GM12878 (cell line): ENCODE results near the gene DPEP1. TPM values are rescaled to one million over a fixed set of nuclear protein-coding genes. Genes with fewer than 3 reads are reported as not detected.

Source experiments
- ATAC-seq: fragments of 200-7000 bp; cut with Tn5 transposase; 3 replicates; pipeline ENCODE4 v1.9.1; 2020; ENCODE audit warnings: mild to moderate bottlenecking, moderate library complexity
- BruUV-seq: library from RNA; stranded (reverse); fragments of 400-500 nt; replicated peaks from 2 replicates; lab custom pipeline; 2021; lab: Mats Ljungman, UMichigan
- CTCF ChIA-PET: fragments of 300-600 bp; sonication (Branson Sonifier 250); formaldehyde crosslinking; extraction: SDS; loops from one replicate; lab custom pipeline; 2021; ENCODE audit warnings: inconsistent platforms; lab: Yijun Ruan, JAX
- POLR2A ChIA-PET: fragments of 350-600 bp; formaldehyde crosslinking; extraction: SDS; loops from one replicate; lab custom pipeline; 2021; ENCODE audit warnings: inconsistent platforms; lab: Charles Lee
- RAD21 ChIA-PET: fragments of 300-600 bp; sonication (Branson Sonifier 250); formaldehyde crosslinking; loops from one replicate; lab custom pipeline; 2023; ENCODE audit warnings: antibody characterized with exemption; ENCODE audit not compliant: unreplicated experiment; lab: Charles Lee
- SMC1A ChIA-PET: fragments of 300-600 bp; sonication (Branson Sonifier 250); formaldehyde crosslinking; loops from one replicate; lab custom pipeline; 2023; ENCODE audit not compliant: unreplicated experiment, uncharacterized antibody; lab: Charles Lee
- DNase-seq: peaks from one replicate; pipeline ENCODE4 v3.0.0-alpha.2; 2011; ENCODE audit warnings: low read depth, low spot score
- FAIRE-seq: peaks from 3 replicates; lab custom pipeline; 2011; peaks lifted over from hg19 to GRCh38; lab: Jason Lieb, UNC
- H2AFZ ChIP-seq: 2 replicates; pipeline ENCODE4 v1.6.0; 2011; ENCODE audit warnings: low read depth, low read length, control low read depth; ENCODE audit not compliant: control insufficient read depth
- H3K27ac ChIP-seq: 2 replicates; pipeline ENCODE4 v1.5.1; 2011; ENCODE audit warnings: control low read depth; ENCODE audit not compliant: control insufficient read depth, insufficient read depth
- H3K27me3 ChIP-seq, 2 experiments: replicated peaks in 1 of 2; 2 replicates each; pipeline versions ENCODE4 v1.6.0 to v1.6.1; 2011; ENCODE audit warnings: low read length in 1 of 2; ENCODE audit not compliant: control insufficient read depth in 2 of 2, insufficient read depth in 2 of 2
- H3K36me3 ChIP-seq, 2 experiments: 2 replicates each; pipeline ENCODE4 v1.5.1; 2011; ENCODE audit warnings: low read length in 1 of 2; ENCODE audit not compliant: control insufficient read depth in 2 of 2, insufficient read depth in 2 of 2
- H3K4me1 ChIP-seq: 2 replicates; pipeline ENCODE4 v1.6.1; 2011; ENCODE audit warnings: mild to moderate bottlenecking, low read length, moderate library complexity, mixed read lengths; ENCODE audit not compliant: control insufficient read depth, insufficient read depth
- H3K4me2 ChIP-seq: 2 replicates; pipeline ENCODE4 v1.6.0; 2011; ENCODE audit warnings: control low read depth; ENCODE audit not compliant: control insufficient read depth, insufficient read depth
- H3K4me3 ChIP-seq: fragments of 200-600 bp; sonication (generic); 2 replicates; pipeline ENCODE4 v1.5.1; 2016
- H3K79me2 ChIP-seq: 2 replicates; pipeline ENCODE4 v1.6.0; 2011; ENCODE audit warnings: low read length; ENCODE audit not compliant: control insufficient read depth, insufficient read depth
- H3K9ac ChIP-seq: 2 replicates; pipeline ENCODE4 v1.8.0; 2011; ENCODE audit warnings: low read length, control low read depth, mixed read lengths; ENCODE audit not compliant: control insufficient read depth, insufficient read depth
- H3K9me3 ChIP-seq: replicated peaks from 3 replicates; pipeline ENCODE4 v1.5.1; 2011; ENCODE audit warnings: mild to moderate bottlenecking, low read length; ENCODE audit not compliant: control insufficient read depth, insufficient read depth
- H4K20me1 ChIP-seq: 2 replicates; pipeline ENCODE4 v1.6.0; 2011; ENCODE audit not compliant: control insufficient read depth, insufficient read depth
- BRCA1 ChIP-seq: IDR thresholded peaks from 2 replicates; pipeline ENCODE4 v1.6.1; 2011; ENCODE audit warnings: low read depth, low read length, improper control_type of control experiment
- CBX5 ChIP-seq: sonication (generic); IDR thresholded peaks from 2 replicates; pipeline ENCODE4 v1.6.1; 2016; ENCODE audit warnings: low read depth, moderate library complexity, mild to moderate bottlenecking, inconsistent platforms
- CREM ChIP-seq: IDR thresholded peaks from 2 replicates; pipeline ENCODE4 v1.6.1; 2014; ENCODE audit warnings: antibody characterized with exemption, low read depth
- E2F4 ChIP-seq: IDR thresholded peaks from 2 replicates; pipeline ENCODE4 v1.6.1; 2012; ENCODE audit warnings: low read depth, low read length, improper control_type of control experiment
- E2F8 ChIP-seq: fragments of 450-650 bp; IDR thresholded peaks from 2 replicates; pipeline ENCODE4 v1.6.1; 2018; ENCODE audit warnings: mild to moderate bottlenecking, low read depth, moderate library complexity; ENCODE audit not compliant: partially characterized antibody
- EGR1 ChIP-seq, 2 experiments: IDR thresholded peaks; 1 replicate in 1 of 2; 2 replicates in 1 of 2; pipeline ENCODE4 v1.6.1; 2011 to 2012; ENCODE audit warnings: low read depth in 2 of 2, low read length in 2 of 2, borderline replicate concordance in 1 of 2, mild to moderate bottlenecking in 1 of 2, moderate library complexity in 1 of 2
- EP300 ChIP-seq, 2 experiments: fragments of 150-350 bp in 1 of 2; IDR thresholded peaks; 2 replicates each; pipeline ENCODE4 v1.6.1; 2011 to 2012; ENCODE audit warnings: low read depth in 2 of 2, low read length in 2 of 2, borderline replicate concordance in 1 of 2, improper control_type of control experiment in 1 of 2, inconsistent platforms in 1 of 2; ENCODE audit not compliant: control insufficient read depth in 1 of 2
- HCFC1 ChIP-seq: fragments of 150-350 bp; IDR thresholded peaks from 2 replicates; pipeline ENCODE4 v1.6.1; 2014; ENCODE audit warnings: low read length
- MAX ChIP-seq: IDR thresholded peaks from 2 replicates; pipeline ENCODE4 v1.6.1; 2012; ENCODE audit warnings: low read depth, low read length, improper control_type of control experiment
- NFIC ChIP-seq: IDR thresholded peaks from 2 replicates; pipeline ENCODE4 v1.6.1; 2012; ENCODE audit warnings: low read depth, mild to moderate bottlenecking, inconsistent platforms, low read length, moderate library complexity
- NFYB ChIP-seq: IDR thresholded peaks from 2 replicates; pipeline ENCODE4 v1.6.1; 2011; ENCODE audit warnings: low read depth, mild to moderate bottlenecking, low read length, improper control_type of control experiment, moderate library complexity; ENCODE audit not compliant: insufficient read depth
- NRF1 ChIP-seq: conservative IDR thresholded peaks from 2 replicates; pipeline ENCODE4 v1.6.1; 2011; ENCODE audit warnings: mild to moderate bottlenecking, low read depth, low read length, improper control_type of control experiment
- PRDM15 ChIP-seq: fragments of 450-650 bp; formaldehyde crosslinking; IDR thresholded peaks from 2 replicates; pipeline ENCODE4 v1.4.0; 2020; ENCODE audit warnings: mild to moderate bottlenecking, moderate library complexity
- SREBF1 ChIP-seq: IDR thresholded peaks from 2 replicates; pipeline ENCODE4 v1.6.1; 2012; ENCODE audit warnings: mild to moderate bottlenecking, low read length
- TARDBP ChIP-seq: IDR thresholded peaks from 2 replicates; pipeline ENCODE4 v1.6.1; 2016; ENCODE audit warnings: borderline replicate concordance
- WGBS: methylation state at CpG from one replicate; pipeline ENCODE4 v1.1.6; 2016; ENCODE audit warnings: low lambda C conversion rate; ENCODE audit not compliant: insufficient replicate concordance, insufficient coverage; ENCODE audit errors: missing lambda C conversion rate; 5-methylcytosine and 5-hydroxymethylcytosine counted together
- in situ Hi-C: fragments of 300-500 bp; cut with MboI; formaldehyde crosslinking; loops from 9 replicates; pipeline ENCODE4 v1.14.3; 2018; ENCODE audit warnings: mixed read lengths
- intact Hi-C: fragments of 100-400 bp; cut with micrococcal nuclease; formaldehyde crosslinking; loops from one replicate; pipeline ENCODE4 v1.14.2; 2022; ENCODE audit not compliant: unreplicated experiment
- polyA plus RNA-seq, 11 experiments: library from polyadenylated mRNA; depleted of rRNA in 4 of 11; unstranded in 6 of 11; stranded (reverse) in 5 of 11; fragments of >200 nt; fragmentation: Nextera tagmentation in 4 of 11; fragmentation: Illumina TruSeq in 1 of 11; extraction: Ambion mirVana in 4 of 11; extraction: Trizol in 1 of 11; gene quantifications; 1 replicate in 1 of 11; 2 replicates in 10 of 11; pipeline versions ENCODE4 v1.2.1 to v1.2.3, GENCODE V29; 2011 to 2016; ENCODE audit warnings: inconsistent platforms in 2 of 11, missing spikeins in 2 of 11, low read depth in 1 of 11
- total RNA-seq, 4 experiments: library from RNA; depleted of rRNA in 3 of 4; stranded (reverse); fragments of >200 nt in 3 of 4; fragmentation: Illumina TruSeq in 1 of 4; extraction: Trizol in 1 of 4; gene quantifications; 2 replicates each; pipeline versions ENCODE4 v1.2.1 to v1.2.3, GENCODE V29; 2013 to 2021

Gene DPEP1
- total and polyA plus RNA-seq, 10 of the 15 experiments (the other 5 are each of a cell fraction or from before 2014, with no cell fraction given), result not detected

GRCh38 chr16:89586218-89586617 is 27.2 kb upstream of the DPEP1 start (continued):
- TF ChIP-seq MAX (no peak), PRDM15 (CRISPR knock-in tag) (no peak), CREM (no peak), HCFC1 (no peak), E2F4 (no peak), TARDBP (no peak)

- WGBS, result 93% methylated on average over 10 of the region's 25 CpGs
- ATAC-seq, result no peak
- no peak for FAIRE-seq
Observed at GRCh38 chr16:89586853-89587252, 26.6 kb upstream of the DPEP1 start.

More at GRCh38 chr16:89586853-89587252, 26.6 kb upstream of the DPEP1 start:
- Histone ChIP-seq H3K36me3 (no peaks in the 10 kb centered on the region), H4K20me1 (no peaks in the 10 kb centered on the region), H3K79me2 (no peaks in the 10 kb centered on the region), H3K4me3 (no peak overlapping the region), H3K9me3 (no peaks in the 10 kb centered on the region), H3K27me3 (no peaks in the 10 kb centered on the region), H3K4me2 (no peak overlapping the region), H3K4me1 (no peaks in the 10 kb centered on the region), H2AFZ (no peak overlapping the region), H3K9ac (no peak overlapping the region), H3K27ac (no peak overlapping the region)
- TF ChIP-seq E2F8 (no peak), NRF1 (no peak), NFYB (no peak), SREBF1 (no peak), NFIC (no peak), BRCA1 (no peak), EGR1 (IDR thresholded peaks at IDR 0.05; ENCODE audit: borderline replicate concordance in 1 of 2, low read depth in 2 of 2, low read length in 2 of 2) (peak in 1 of 2 experiments; percentile 57; a peak in 1 of 3 replicates), CBX5 (no peak), EP300 (IDR thresholded peaks at IDR 0.05; ENCODE audit: borderline replicate concordance in 1 of 2, control insufficient read depth in 1 of 2, low read depth in 2 of 2, low read length in 2 of 2) (no peak)
- BruUV-seq, result no TSS peak
- POLR2A ChIA-PET, result no interaction called here
- CTCF ChIA-PET, result no interaction called here
- RAD21 ChIA-PET, result no interaction called here
- no peak for DNase-seq
- SMC1A ChIA-PET, result no interaction called here
- in situ Hi-C loops, result no loop called here
- intact Hi-C loops, result no loop called here
